ENCODE measurements around the gene SUCLG2. TPM values are rescaled to one million over a fixed set of nuclear protein-coding genes. Genes with fewer than 3 reads are reported as not detected.
A peak's percentile ranks its signal among the peaks of the same experiment; 100 is the strongest.

The SUCLG2 gene
- total RNA-seq, 1 donor from 2014 or later = 29.5 TPM

DNA sequence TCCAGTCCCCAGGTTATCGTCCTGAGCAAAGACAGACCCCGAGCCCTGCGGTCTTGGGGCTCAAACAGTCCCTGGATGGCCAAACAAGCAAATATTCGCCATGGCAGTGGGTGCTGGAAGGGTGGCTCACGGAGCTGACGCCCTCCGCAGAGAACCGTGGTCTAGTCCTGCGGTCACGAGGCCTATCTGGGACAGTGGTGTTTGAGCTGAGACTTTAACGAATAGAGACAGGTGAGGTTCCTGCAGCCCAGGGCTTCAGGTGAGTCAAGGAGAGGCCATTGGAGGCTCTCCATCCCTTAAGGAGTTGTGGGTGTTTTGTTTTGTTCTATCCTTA, 399 bp upstream of the SUCLG2 start:
- TF ChIP-seq, protein P1, sequence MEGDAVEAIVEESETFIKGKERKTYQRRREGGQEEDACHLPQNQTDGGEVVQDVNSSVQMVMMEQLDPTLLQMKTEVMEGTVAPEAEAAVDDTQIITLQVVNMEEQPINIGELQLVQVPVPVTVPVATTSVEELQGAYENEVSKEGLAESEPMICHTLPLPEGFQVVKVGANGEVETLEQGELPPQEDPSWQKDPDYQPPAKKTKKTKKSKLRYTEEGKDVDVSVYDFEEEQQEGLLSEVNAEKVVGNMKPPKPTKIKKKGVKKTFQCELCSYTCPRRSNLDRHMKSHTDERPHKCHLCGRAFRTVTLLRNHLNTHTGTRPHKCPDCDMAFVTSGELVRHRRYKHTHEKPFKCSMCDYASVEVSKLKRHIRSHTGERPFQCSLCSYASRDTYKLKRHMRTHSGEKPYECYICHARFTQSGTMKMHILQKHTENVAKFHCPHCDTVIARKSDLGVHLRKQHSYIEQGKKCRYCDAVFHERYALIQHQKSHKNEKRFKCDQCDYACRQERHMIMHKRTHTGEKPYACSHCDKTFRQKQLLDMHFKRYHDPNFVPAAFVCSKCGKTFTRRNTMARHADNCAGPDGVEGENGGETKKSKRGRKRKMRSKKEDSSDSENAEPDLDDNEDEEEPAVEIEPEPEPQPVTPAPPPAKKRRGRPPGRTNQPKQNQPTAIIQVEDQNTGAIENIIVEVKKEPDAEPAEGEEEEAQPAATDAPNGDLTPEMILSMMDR (IDR thresholded peaks at IDR 0.05) = no peak
- TF ChIP-seq POLR2AphosphoS5 (IDR thresholded peaks at IDR 0.05; ENCODE audit: insufficient read depth in 1 of 2, low read depth in 1 of 2) (peak in 1 of 2 donors; percentile 24), POLR2A (IDR thresholded peaks at IDR 0.05) (peak in 1 of 2 donors; percentile 1)
- Histone ChIP-seq H3K4me3 (peak overlapping the region; percentile 64 to 95), H3K27ac (peak overlapping the region; percentile 94), H3K36me3 (no peaks in the 10 kb centered on the region), H3K4me1 (peaks cover 37% of the 10 kb centered on the region), H3K27me3 (no peaks in the 10 kb centered on the region), H3K9me3 (no peaks in the 10 kb centered on the region)
- DNase-seq (ENCODE audit: extremely low spot score in 2 of 2) = no peak
- intact Hi-C loops (cut with DNase I) = no loop called here

DNA sequence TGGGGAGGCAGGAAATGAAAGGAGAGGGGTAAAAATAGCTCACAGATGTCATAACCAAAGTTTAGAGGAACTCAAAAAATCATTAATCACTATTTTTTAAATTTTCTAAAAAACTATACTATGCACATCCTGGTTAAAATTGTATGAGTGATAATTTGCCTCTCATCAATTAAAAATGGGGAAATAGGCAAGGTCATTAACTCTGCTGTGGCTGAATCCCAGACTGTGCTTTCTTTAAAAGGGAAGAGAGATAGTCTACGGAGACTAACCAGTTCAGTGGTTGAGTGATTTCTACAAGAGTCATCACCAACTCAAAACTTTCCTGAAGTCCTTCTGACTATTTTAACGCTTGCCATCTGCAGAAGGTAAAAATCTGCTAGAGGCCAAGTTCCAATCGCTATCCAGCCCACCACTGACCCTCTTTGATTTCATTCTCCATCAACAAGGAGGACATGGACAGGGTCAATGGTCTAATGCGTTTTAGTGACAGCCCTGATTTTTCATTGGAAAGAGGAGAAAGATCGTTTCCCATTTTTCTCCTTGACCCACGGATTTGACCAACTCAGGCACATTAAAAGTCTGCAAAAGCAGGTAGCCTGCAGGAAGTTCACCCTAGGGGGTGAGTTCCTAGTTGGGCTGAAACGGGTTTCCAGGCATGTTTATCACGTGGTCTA, 850 bp downstream of the SUCLG2 start:
- no peaks in the 10 kb centered on the region for H3K9me3 ChIP-seq
- TF ChIP-seq, protein P1 (IDR thresholded peaks at IDR 0.05) = no peak
- TF ChIP-seq POLR2A (IDR thresholded peaks at IDR 0.05) = no peak
- TF ChIP-seq POLR2AphosphoS5 (IDR thresholded peaks at IDR 0.05; ENCODE audit: insufficient read depth in 1 of 2, low read depth in 1 of 2) = no peak
- intact Hi-C loops (cut with DNase I) = no loop called here
- peaks cover 41% of the 10 kb centered on the region for H3K4me1 ChIP-seq
- no peaks in the 10 kb centered on the region for H3K36me3 ChIP-seq
- DNase-seq (ENCODE audit: extremely low spot score in 2 of 2) = no peak
- peak overlapping the region; percentile 64 to 95 for H3K4me3 ChIP-seq
- H3K27ac ChIP-seq = peak overlapping the region; percentile 94
- H3K27me3 ChIP-seq = no peaks in the 10 kb centered on the region

DNA sequence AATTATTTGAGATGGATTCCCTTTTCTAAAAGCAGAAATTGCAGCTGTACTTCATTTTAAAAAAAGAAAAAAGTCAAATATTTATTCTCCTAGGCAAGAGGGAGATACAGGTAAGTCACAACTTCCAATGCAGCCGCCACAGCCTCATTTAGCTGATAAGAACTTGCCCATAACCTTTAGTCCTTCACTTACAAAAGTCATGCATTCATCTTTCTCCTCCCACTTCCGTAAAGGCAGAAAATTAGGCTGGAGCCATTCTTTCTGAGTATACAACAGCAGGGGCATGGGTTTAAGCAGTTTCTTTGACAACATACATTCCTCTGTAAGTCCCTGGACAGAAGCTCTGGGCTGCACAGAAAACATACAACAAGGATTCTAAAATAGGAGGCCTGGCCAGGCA, 4.3 kb downstream of the SUCLG2 start:
- intact Hi-C loops (cut with DNase I) = no loop called here
- H3K4me1 ChIP-seq = peaks cover 37% of the 10 kb centered on the region
- no peak overlapping the region for H3K4me3 ChIP-seq
- no peaks in the 10 kb centered on the region for H3K27me3 ChIP-seq
- no peaks in the 10 kb centered on the region for H3K36me3 ChIP-seq
- no peak overlapping the region for H3K27ac ChIP-seq
- DNase-seq (ENCODE audit: extremely low spot score in 2 of 2) = no peak
- no peaks in the 10 kb centered on the region for H3K9me3 ChIP-seq
- TF ChIP-seq POLR2A (IDR thresholded peaks at IDR 0.05) = no peak
- no peak for TF ChIP-seq POLR2AphosphoS5 (IDR thresholded peaks at IDR 0.05; ENCODE audit: insufficient read depth in 1 of 2, low read depth in 1 of 2)
- TF ChIP-seq, protein P1 (IDR thresholded peaks at IDR 0.05) = no peak

DNA sequence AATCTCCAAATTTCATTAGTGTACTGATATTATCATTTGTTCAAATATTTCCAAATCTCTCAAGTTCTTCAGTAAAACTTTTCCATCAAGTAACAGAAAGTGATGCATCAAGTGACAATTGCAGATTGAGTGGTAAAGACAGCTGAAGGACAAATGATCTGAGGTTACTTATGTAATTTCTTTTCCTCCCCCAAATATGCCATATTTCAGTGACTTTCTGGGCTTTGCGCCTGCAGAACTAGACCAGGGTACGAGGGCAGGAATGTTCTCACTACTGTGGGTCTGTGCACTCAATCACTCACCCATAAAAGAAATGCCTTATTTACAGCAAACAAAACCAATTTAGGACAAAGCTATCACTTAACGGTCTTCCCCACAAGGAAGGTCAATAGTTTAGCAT, 4.7 kb downstream of the SUCLG2 start:
- no peak overlapping the region for H3K27ac ChIP-seq
- no peak overlapping the region for H3K4me3 ChIP-seq
- TF ChIP-seq, protein P1 (IDR thresholded peaks at IDR 0.05) = no peak
- TF ChIP-seq POLR2AphosphoS5 (IDR thresholded peaks at IDR 0.05; ENCODE audit: insufficient read depth in 1 of 2, low read depth in 1 of 2) (no peak), POLR2A (IDR thresholded peaks at IDR 0.05) (no peak)
- no peaks in the 10 kb centered on the region for H3K27me3 ChIP-seq
- peaks cover 33% of the 10 kb centered on the region for H3K4me1 ChIP-seq
- H3K9me3 ChIP-seq = no peaks in the 10 kb centered on the region
- no peak for DNase-seq (ENCODE audit: extremely low spot score in 2 of 2)
- intact Hi-C loops (cut with DNase I) = no loop called here
- no peaks in the 10 kb centered on the region for H3K36me3 ChIP-seq

DNA sequence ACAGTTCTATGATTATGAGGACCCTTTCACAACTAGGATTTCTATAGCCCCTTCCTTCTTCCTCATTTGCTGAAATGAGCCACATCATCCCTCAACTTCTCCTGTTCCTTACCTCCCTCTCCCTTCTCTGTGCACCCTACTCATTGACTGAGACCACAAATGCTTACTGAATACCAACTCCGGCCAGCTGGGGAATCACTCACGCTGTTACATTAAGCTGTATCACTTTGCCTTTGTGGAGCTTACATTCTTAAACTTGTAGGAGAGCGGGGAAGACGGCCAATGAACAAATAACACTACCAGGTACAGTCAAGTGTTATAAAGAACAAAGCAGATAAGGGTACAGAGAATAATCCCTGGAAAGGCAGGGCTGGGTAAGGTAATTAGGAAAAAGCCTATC, 5.7 kb downstream of the SUCLG2 start:
- TF ChIP-seq, protein P1 (IDR thresholded peaks at IDR 0.05) = no peak
- TF ChIP-seq POLR2A (IDR thresholded peaks at IDR 0.05) = no peak
- TF ChIP-seq POLR2AphosphoS5 (IDR thresholded peaks at IDR 0.05; ENCODE audit: insufficient read depth in 1 of 2, low read depth in 1 of 2) = no peak
- Histone ChIP-seq H3K9me3 (no peaks in the 10 kb centered on the region), H3K36me3 (no peaks in the 10 kb centered on the region), H3K27me3 (no peaks in the 10 kb centered on the region), H3K4me1 (peaks cover 28% of the 10 kb centered on the region), H3K27ac (no peak overlapping the region), H3K4me3 (no peak overlapping the region)
- intact Hi-C loops (cut with DNase I) = no loop called here
- DNase-seq (ENCODE audit: extremely low spot score in 2 of 2) = no peak
